ENCODE data around the gene DOP1B.
"Not testable (repeated sequence)": the region's sequence is repeated elsewhere in the genome, so short reads cannot be mapped to it uniquely, and the experiment has no call there.

DOP1B gene

DNA sequence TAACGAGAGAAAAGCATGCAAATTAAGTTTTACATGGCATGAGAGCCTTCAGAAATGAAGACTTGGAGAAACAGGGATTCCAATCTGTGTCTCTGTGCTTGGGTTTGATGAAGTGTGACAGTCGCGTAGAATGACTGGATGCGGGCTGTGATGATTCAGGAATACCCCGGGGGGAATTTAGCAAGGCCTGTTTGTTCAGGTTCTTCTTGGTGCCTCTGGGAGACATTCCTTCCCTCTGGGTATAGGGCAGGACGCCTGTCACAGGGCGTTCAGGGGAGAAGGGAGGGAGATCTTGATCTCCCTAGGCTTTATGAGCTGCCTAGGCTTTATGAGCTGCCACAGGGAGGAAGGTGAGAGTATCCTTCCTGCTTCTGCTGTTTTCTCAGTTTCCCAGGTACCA lies 36.6 kb downstream of the DOP1B start:
- H3K9ac ChIP-seq (ENCODE audit: low read length), result no peak overlapping the region
- no peak overlapping the region for H3K4me3 ChIP-seq (ENCODE audit: low read length)
- no peaks in the 10 kb centered on the region for H3K9me3 ChIP-seq (ENCODE audit: control insufficient read depth, low read depth, low read length)
- H3K4me1 ChIP-seq (ENCODE audit: control insufficient read depth, low read depth, low read length), result peaks cover 7% of the 10 kb centered on the region
- H3K27me3 ChIP-seq (ENCODE audit: control insufficient read depth, insufficient read depth, low read length), result no peaks in the 10 kb centered on the region
- no peak overlapping the region for H3K27ac ChIP-seq (ENCODE audit: low read length)
- H3K36me3 ChIP-seq (ENCODE audit: control insufficient read depth, low read depth, low read length), result no peaks in the 10 kb centered on the region

DNA sequence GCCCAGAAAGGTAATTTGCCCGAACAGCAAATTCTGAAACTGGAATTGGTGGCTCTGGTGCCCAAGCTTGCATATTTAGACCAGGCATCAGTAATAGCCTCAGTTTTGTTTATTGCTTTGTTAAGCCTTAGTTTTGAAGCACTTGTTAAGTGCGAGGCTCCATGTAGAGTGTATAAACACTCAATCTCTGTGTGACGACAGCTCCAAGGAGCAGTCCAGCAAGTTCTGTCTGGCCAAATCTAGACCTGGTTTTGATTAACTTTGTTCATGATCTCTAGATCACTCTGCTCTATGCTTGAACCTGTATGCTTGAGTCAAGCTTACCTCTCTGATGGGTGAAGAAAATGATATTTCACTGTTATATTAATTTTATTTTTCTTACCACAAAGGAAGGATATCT lies 37.4 kb downstream of the DOP1B start:
- Histone ChIP-seq H3K27me3 (ENCODE audit: control insufficient read depth, insufficient read depth, low read length) (no peaks in the 10 kb centered on the region), H3K9me3 (ENCODE audit: control insufficient read depth, low read depth, low read length) (no peaks in the 10 kb centered on the region), H3K4me1 (ENCODE audit: control insufficient read depth, low read depth, low read length) (peaks cover 7% of the 10 kb centered on the region), H3K9ac (ENCODE audit: low read length) (no peak overlapping the region), H3K36me3 (ENCODE audit: control insufficient read depth, low read depth, low read length) (no peaks in the 10 kb centered on the region), H3K4me3 (ENCODE audit: low read length) (no peak overlapping the region), H3K27ac (ENCODE audit: low read length) (no peak overlapping the region)

DNA sequence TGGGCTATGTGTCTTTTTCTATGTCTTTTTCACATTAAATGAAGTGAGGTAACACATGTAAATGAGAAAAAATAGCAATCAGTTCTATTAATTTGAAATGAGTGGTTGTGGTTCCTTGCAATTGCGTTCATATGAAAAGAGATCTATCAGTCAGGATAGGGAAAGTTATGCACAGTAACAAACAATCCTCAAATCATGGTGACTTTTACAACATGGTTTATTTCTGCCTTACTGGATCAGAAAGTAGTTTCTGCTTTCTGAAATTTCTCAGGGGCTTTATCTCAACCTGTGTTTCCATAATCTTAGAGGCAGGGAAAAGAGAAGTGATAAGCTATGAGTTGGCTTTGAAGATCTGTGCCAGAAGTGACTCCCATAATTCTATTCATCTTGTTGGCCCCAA lies 39.0 kb downstream of the DOP1B start:
- no peaks in the 10 kb centered on the region for H3K9me3 ChIP-seq (ENCODE audit: control insufficient read depth, low read depth, low read length)
- no peak overlapping the region for H3K9ac ChIP-seq (ENCODE audit: low read length)
- H3K27ac ChIP-seq (ENCODE audit: low read length), result no peak overlapping the region
- peaks cover 7% of the 10 kb centered on the region for H3K4me1 ChIP-seq (ENCODE audit: control insufficient read depth, low read depth, low read length)
- H3K27me3 ChIP-seq (ENCODE audit: control insufficient read depth, insufficient read depth, low read length), result no peaks in the 10 kb centered on the region
- H3K4me3 ChIP-seq (ENCODE audit: low read length), result no peak overlapping the region
- H3K36me3 ChIP-seq (ENCODE audit: control insufficient read depth, low read depth, low read length), result no peaks in the 10 kb centered on the region

DNA sequence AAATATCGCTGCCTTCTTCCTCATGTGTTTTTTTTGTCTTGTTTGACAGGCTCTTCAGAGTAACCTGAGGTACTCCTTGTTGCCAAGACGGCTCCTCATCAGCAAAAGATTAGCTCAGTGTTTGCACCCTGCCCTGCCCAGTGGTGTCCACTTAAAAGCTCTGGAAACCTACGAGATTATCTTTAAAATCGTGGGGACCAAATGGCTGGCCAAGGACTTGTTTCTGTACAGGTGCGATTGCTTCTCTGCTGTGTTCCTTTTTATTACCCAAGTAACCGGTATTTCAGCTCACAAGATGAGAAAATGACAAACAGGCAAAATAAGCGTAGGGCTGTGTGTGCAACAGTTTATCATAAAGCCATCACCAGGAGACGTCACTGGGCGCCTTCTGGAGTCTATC lies 42.4 kb downstream of the DOP1B start:
- H3K36me3 ChIP-seq (ENCODE audit: control insufficient read depth, low read depth, low read length), result no peaks in the 10 kb centered on the region
- H3K4me3 ChIP-seq (ENCODE audit: low read length), result no peak overlapping the region
- no peaks in the 10 kb centered on the region for H3K27me3 ChIP-seq (ENCODE audit: control insufficient read depth, insufficient read depth, low read length)
- H3K9me3 ChIP-seq (ENCODE audit: control insufficient read depth, low read depth, low read length), result no peaks in the 10 kb centered on the region
- H3K9ac ChIP-seq (ENCODE audit: low read length), result no peak overlapping the region
- peaks cover 7% of the 10 kb centered on the region for H3K4me1 ChIP-seq (ENCODE audit: control insufficient read depth, low read depth, low read length)
- no peak overlapping the region for H3K27ac ChIP-seq (ENCODE audit: low read length)

DNA sequence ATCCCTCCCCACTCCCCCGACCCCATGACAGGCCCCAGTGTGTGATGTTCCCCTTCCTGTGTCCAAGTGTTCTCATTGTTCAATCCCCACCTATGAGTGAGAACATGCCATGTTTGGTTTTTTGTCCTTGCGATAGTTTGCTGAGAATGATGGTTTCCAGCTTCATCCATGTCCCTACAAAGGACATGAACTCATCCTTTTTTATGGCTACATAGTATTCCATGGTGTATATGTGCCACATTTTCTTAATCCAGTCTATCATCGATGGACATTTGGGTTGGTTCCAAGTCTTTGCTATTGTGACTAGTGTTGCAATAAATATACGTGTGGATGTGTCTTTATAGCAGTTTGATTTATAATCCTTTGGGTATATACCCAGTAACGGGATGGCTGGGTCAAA lies 43.0 kb downstream of the DOP1B start:
- not testable (repeated sequence) for H3K27ac ChIP-seq (ENCODE audit: low read length); H3K4me1 ChIP-seq (ENCODE audit: control insufficient read depth, low read depth, low read length); H3K9me3 ChIP-seq (ENCODE audit: control insufficient read depth, low read depth, low read length); H3K9ac ChIP-seq (ENCODE audit: low read length); H3K27me3 ChIP-seq (ENCODE audit: control insufficient read depth, insufficient read depth, low read length); H3K4me3 ChIP-seq (ENCODE audit: low read length); H3K36me3 ChIP-seq (ENCODE audit: control insufficient read depth, low read depth, low read length)

DNA sequence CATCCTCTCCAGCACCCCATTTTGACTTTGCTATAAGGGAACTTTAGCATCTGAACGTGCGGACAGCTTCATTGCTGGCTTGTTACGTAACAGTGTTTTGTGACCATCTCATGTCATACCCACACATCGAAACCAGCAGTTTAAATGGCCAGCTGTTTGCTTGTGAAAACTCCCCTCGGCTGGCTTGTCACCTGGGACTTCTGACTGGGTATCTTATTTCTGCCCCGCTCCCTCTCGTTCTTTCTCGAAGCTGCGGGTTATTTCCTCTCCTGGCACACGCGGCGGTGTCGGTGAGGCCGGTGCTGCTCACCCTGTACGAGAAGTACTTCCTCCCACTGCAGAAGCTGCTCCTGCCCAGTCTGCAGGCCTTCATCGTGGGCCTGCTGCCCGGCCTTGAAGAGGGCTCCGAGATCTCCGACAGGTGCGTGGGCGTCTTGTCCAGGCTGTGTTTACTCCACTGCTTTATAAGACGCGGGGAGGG lies 43.5 kb downstream of the DOP1B start:
- no peak overlapping the region for H3K4me3 ChIP-seq (ENCODE audit: low read length)
- H3K9ac ChIP-seq (ENCODE audit: low read length), result no peak overlapping the region
- no peaks in the 10 kb centered on the region for H3K27me3 ChIP-seq (ENCODE audit: control insufficient read depth, insufficient read depth, low read length)
- H3K36me3 ChIP-seq (ENCODE audit: control insufficient read depth, low read depth, low read length), result no peaks in the 10 kb centered on the region
- H3K9me3 ChIP-seq (ENCODE audit: control insufficient read depth, low read depth, low read length), result no peaks in the 10 kb centered on the region
- H3K4me1 ChIP-seq (ENCODE audit: control insufficient read depth, low read depth, low read length), result peaks cover 7% of the 10 kb centered on the region
- H3K27ac ChIP-seq (ENCODE audit: low read length), result no peak overlapping the region

DNA sequence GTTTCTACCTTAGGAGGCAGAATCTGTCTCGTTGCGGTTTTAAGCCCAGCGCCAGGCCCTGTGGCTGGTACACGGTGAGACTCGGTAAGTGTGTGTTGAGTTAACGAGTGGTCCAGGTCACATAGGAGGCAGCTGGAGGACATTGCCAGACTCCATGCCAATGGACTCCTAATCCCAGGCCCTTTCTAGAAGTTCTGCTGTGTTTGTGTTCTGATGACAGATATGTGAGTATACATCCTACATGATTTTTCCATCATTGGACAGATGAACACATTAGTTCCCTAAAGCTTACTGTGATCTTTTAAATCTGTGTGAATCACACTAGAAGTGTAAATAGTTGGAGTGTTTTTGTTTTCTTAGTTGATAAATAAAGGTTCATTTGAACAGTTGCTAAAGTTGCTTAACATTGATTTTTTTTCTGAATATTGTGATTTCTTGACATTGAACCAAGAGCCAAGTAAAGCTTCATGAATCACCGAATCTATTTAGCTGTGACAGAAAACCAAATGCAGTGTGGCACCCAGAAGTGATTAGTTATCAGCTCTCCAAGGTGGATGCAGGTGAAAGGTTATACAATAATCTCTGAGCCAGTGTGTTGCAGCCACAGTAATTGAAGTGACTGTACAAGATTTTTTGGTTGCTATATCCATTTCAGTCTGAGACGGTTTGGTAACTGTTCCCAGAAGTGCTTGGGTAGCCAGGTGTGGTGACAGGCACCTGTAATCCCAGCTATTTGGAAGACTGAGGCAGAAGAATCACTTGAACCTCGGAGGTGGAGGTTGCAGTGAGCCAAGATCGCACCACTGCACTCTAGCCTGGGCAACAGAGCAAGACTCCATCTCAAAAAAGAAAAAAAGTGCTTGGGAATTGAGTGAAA lies 46.3 kb downstream of the DOP1B start:
- Histone ChIP-seq H3K27ac (ENCODE audit: low read length) (no peak overlapping the region), H3K9ac (ENCODE audit: low read length) (no peak overlapping the region)

DNA sequence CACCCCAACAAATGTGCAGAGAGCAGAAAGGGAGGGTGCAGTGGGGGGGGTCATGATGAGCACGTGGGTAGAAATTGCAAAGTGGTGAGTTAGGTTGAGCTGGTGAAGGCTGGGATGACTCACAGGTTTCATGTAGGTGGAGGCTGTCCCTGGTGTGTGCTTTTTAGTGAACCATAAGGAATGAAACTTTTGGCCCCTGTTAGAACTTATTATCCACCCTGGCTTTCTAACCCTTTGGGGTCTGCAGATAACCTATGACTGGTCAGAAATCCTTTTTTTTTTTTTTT lies 46.9 kb downstream of the DOP1B start:
- H3K9ac ChIP-seq (ENCODE audit: low read length), result no peak overlapping the region
- H3K27me3 ChIP-seq (ENCODE audit: control insufficient read depth, insufficient read depth, low read length), result no peaks in the 10 kb centered on the region
- no peak overlapping the region for H3K4me3 ChIP-seq (ENCODE audit: low read length)
- no peaks in the 10 kb centered on the region for H3K4me1 ChIP-seq (ENCODE audit: control insufficient read depth, low read depth, low read length)
- no peak overlapping the region for H3K27ac ChIP-seq (ENCODE audit: low read length)
- H3K36me3 ChIP-seq (ENCODE audit: control insufficient read depth, low read depth, low read length), result no peaks in the 10 kb centered on the region
- no peaks in the 10 kb centered on the region for H3K9me3 ChIP-seq (ENCODE audit: control insufficient read depth, low read depth, low read length)

More for the DNA sequence above, 46.3 kb downstream of the DOP1B start:
- Histone ChIP-seq H3K27me3 (ENCODE audit: control insufficient read depth, insufficient read depth, low read length) (no peaks in the 10 kb centered on the region), H3K9me3 (ENCODE audit: control insufficient read depth, low read depth, low read length) (no peaks in the 10 kb centered on the region), H3K4me3 (ENCODE audit: low read length) (no peak overlapping the region), H3K36me3 (ENCODE audit: control insufficient read depth, low read depth, low read length) (no peaks in the 10 kb centered on the region), H3K4me1 (ENCODE audit: control insufficient read depth, low read depth, low read length) (no peaks in the 10 kb centered on the region)

DNA sequence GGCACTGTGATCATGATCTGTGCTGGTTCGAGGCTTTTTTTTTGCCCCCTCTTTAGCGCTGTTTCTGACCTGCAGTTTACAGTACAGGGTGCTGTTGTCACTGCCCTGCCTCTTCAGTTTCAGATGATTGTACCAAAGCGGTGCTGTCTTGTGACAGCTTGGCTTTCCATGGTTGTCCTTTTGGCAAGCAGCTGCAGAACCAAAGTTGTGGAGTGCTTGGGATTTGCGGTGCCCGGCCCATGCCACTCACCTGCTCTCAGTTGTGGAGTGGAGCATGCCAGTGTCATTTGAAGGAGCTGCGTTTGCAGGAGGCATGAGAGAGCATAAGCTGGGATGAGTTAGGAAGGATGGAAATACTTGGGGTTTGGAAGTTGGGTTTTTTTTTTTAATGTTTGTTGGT lies 48.4 kb downstream of the DOP1B start:
- H3K27me3 ChIP-seq (ENCODE audit: control insufficient read depth, insufficient read depth, low read length), result no peaks in the 10 kb centered on the region
- no peak overlapping the region for H3K27ac ChIP-seq (ENCODE audit: low read length)
- H3K9me3 ChIP-seq (ENCODE audit: control insufficient read depth, low read depth, low read length), result no peaks in the 10 kb centered on the region
- no peaks in the 10 kb centered on the region for H3K4me1 ChIP-seq (ENCODE audit: control insufficient read depth, low read depth, low read length)
- no peak overlapping the region for H3K9ac ChIP-seq (ENCODE audit: low read length)
- H3K4me3 ChIP-seq (ENCODE audit: low read length), result no peak overlapping the region
- no peaks in the 10 kb centered on the region for H3K36me3 ChIP-seq (ENCODE audit: control insufficient read depth, low read depth, low read length)

DNA sequence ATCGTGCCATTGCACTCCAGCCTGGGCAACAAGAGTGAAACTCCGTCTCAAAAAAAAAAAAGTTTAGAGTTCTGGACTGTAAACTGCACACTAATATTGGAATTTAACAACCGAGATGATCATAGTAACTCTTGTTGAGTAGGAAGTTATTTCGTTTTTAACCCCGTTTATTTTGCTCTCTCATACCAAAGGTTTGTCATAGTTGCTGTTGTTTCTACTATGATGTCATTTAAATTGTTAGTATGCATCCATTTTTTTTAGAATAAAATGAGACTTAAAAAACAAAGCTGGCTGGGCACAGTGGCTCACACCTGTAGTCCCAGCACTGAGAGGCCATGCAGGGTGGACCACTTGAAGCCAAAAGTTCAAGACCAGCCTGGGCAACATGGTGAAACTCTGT lies 49.3 kb downstream of the DOP1B start:
- Histone ChIP-seq H3K36me3 (ENCODE audit: control insufficient read depth, low read depth, low read length) (no peaks in the 10 kb centered on the region), H3K4me1 (ENCODE audit: control insufficient read depth, low read depth, low read length) (peaks cover under 1% of the 10 kb centered on the region), H3K9me3 (ENCODE audit: control insufficient read depth, low read depth, low read length) (no peaks in the 10 kb centered on the region), H3K9ac (ENCODE audit: low read length) (no peak overlapping the region), H3K27me3 (ENCODE audit: control insufficient read depth, insufficient read depth, low read length) (no peaks in the 10 kb centered on the region), H3K4me3 (ENCODE audit: low read length) (no peak overlapping the region), H3K27ac (ENCODE audit: low read length) (no peak overlapping the region)
